CD4-positive, alpha-beta T cell treated with Interleukin-1 beta for 1 hour (primary cell): ENCODE results near the gene SUSD3.

Experiments used
- DNase-seq, 2 donors: peaks; one replicate each; pipeline ENCODE4 v3.0.0-alpha.2; 2020 to 2022

Gene SUSD3

DNA sequence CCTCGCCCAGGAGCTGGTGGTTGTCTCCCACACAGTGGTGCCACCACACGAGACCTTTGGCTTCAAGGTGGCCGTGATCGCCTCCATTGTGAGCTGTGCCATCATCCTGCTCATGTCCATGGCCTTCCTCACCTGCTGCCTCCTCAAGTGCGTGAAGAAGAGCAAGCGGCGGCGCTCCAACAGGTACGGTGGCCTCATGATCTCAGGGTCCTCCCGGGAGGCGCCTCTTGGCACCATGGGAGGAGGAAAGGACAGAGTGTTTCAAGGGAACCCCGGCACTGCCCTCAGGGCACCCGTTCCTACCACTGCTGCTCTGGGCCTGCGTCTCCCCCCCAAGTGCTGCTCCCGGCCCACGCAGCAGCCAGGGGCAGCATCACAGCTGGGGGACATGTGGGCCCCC lies 19.3 kb downstream of the SUSD3 start:
- DNase-seq: no peak

DNA sequence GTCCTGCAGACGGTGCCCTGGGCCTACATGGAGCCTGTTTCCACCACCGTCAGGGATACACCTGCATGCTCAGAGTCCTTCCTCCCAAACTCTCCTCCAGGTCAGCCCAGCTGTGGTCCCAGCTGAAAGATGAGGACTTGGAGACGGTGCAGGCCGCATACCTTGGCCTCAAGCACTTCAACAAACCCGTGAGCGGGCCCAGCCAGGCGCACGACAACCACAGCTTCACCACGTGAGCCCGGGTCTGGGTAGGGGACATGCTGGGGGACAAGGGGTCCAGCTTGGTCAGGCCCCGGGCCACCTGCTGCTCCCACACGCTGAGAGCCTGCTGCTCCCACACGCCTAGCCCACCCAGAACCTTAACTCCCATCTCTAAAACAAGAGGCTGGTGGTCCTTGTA lies 20.9 kb downstream of the SUSD3 start:
- DNase-seq: no peak

DNA sequence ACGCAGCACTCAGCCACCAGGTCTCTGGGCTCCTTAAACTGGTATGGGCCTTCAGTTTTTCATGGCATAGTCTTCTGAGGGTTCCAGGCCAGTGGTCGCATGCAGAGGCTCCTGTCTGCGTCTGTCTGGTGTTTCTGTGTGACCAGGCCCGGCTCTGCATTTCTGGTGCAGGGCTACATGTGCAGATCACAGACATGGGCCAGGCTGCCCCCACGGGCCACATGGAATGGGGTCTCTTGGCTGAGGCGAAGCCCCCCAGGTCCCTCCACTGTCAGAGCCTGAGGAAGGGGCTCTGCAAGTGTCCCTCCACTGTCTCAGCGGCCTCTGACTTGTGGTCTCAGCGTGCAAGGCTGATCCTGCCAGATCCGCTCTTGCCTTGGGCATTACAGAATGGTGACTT lies 21.9 kb downstream of the SUSD3 start:
- DNase-seq: no peak

DNA sequence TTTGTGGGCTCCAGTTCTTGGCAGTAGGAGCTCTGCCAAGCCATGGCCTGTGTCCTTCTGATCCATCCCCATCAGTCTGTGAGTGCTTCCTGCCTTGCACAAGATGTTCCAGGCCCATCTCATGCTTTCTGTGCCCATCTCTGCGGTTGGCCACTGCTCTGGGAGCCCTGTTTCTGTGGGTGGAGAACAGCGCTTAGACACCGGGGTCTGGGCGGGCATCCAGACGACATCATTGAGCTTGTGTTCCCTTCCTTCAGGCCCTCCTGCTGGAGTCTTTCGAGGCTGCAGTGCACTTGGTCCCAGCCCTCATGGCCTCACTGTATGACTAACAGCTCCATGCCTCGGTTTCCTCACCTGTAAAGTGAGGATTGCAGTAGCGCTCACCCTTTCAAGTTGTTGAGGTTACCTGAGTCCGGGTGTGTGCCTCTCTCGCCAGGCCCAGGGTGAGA lies 22.6 kb downstream of the SUSD3 start:
- no peak for DNase-seq

DNA sequence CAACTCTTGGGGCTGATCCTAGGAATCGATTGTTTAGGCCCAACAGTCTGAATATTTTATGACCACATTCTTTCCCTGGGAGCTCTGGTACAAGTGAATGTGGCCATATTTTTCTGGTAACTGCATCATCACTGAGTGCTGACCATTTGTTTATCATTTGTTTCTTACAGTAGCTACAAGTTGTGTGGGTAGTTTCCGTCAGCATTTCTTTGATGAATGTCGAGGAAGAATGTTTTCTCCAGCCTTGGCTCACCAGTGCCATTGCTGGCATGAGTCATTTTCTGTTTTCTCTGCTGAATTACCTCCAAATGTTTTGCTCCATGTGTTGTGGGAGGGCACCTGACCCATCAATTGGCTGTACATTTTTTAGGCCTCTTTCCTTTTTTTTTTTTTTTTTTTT lies 23.4 kb downstream of the SUSD3 start:
- DNase-seq: no peak

DNA sequence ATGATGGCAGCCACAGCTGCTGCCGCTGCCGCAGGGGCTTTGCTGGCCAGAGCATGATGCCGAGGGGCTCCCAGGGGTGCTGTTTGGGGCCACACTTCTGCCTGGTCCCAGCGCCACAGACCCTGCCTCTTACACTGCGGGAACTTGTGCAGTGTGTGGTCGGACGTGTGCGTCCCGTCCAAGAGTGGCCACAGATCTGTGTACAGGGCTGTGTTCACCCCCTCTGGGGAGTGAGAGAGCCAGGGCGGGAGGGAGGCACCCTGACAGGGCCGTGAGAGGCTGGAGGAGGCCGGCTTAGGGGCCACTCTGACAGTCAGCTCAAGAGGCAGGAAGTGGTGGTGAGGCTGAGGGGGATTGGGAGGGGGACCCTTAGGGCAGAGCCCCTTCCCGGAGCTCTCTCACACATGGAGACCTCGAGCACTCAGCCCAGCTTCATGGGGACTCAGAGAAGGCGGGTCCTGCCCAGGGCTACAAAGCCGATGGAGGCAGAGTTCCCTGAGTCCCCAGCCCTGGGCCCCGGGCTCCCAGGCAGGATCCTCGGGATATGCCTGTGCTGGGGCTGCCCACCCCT lies 24.4 kb downstream of the SUSD3 start:
- no peak for DNase-seq

DNA sequence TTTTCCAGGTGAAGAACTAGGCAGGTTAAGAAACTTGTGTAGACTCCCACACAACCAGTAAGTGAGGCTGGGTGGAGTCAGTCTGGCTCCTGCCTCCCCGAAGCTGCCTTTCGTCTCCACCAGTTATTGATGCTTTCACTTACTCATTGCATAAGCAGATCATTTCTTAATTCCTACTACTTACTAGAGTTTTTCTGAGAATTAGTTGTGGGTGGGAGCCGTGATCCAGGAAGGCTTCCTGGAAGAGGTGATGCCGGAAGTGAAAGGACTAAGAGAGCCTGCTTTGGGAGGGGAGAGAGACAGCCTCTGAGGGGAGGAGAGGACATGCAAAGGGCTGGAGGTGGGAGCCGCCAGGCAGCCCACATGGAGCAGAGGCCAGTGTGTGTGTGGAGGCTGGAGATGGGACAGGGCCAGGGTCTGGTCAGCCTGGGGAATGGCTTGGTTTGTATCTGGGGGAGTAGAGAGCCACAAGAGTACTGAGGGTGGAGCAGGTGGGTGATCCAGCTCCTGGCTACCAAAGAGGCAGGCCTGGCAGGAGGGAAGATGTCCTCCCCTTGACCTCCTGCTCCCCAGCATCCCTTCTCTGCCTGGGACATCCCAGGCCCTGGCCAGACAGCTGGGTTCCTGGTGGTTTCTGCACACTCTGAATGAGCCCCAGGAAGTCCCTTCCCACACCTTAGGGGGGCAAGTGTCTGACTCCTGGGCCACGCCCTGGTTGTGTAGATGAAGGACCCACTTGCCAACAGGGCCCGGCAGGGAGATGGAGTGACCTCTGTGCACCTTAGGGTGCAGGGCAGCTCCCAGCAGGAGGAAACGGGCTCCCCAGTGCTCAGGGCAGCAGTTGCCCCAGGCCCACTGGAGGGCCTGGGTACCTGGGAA lies 25.3 kb downstream of the SUSD3 start:
- DNase-seq: no peak

DNA sequence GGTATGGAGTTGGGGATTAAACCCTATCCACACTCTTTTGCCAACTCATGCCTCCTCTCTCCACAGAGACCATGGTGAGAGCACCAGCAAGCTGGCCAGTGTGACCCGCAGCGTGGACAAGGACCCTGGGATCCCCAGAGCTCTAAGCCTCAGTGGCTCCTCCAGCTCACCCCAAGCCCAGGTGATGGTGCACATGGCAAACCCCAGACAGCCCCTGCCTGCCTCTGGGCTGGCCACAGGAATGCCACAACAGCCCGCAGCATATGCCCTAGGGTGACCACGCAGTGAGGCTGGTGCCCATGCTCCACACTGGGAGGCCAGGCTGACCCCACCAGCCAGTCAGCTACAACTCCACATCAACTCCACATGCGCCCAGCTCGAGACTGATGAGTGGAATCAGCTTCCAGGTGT lies 26.0 kb downstream of the SUSD3 start:
- no peak for DNase-seq

DNA sequence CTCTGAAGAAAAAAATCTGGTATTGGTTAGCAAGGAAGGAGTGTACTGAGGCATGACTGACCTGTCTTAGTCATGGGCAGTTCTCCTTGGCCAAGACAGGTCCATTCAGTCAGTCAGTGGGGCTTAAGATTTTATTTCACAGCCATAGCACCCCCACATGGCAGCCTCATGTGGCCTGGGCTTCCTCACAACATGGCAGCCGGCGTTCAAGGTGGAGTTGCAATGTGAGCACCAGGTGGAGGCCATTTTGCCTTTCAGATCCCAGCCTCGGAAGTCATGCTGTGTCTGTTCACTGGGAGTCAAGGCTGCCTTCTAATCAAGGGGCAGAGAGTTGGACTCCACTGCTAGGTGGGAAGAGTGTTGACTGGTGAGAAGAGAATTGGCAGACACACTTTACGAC lies 27.2 kb downstream of the SUSD3 start:
- no peak for DNase-seq

DNA sequence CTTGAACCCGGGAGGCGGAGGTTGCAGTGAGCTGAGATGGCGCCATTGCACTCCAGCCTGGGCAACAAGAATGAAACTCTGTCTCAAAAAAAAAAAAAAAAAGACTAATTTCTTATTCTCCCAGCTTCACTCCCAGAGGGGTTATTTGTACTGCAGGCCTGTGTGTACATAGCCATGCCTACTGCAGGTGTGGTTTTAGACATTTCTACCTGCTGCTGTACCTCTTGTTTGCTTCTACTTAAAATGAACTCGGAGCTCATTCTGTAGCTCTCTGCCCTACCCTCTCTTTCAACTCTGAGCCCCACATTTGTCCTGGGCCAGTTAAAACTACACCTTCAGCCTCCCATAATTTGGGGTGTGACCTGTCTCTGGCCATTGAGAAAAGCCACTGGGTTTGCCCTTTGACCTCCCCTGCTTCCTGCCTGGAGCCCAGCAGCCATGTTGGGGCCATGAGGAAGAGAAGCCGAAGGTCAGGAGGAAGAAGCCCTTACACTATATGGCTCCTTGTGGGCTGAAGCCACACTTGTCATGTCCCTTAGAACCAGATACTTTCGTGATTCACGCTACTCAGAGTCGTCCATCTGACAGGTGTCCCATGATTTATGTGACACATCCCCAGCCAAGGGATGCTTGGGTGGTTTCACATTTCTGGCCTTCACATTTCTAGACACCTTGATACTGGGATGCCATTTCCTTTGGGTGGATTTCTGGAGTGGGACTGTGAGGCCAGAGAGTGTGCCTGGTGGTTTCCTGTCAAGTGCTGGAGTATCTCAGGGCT lies 28.1 kb downstream of the SUSD3 start:
- DNase-seq: no peak

DNA sequence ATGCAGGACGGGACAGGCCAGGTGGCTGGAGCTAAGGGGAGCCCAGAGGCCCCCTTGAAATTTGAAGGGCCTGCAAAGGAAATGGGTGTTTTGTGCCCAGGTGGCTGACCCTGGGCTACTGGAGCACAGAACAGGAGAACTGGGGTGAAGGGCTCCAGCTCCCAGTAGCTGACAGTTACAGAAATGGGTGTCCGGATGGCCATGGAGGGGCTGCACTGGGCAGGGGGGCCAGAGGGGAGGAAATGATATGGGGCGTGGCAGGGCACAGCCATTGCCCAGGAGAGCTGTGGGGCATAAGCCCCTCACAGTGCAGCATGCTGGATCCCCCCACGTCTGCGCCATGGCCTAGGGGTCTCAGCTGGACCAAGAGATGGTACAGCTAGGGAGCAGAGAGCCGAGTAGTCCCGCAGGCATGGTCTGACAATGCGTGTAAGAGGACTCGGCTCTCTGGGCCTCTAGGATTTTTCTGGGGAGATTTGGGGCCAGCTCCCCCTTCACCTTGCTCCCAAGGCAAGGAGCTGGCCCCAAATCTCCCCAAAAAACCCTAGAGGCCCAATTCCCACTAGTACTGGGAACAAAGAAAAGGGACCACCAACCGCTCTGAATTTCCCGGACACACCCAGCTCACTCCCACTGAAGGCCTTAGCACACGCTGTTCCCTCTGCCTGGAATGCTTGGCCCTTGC lies 29.6 kb downstream of the SUSD3 start:
- no peak for DNase-seq

DNA sequence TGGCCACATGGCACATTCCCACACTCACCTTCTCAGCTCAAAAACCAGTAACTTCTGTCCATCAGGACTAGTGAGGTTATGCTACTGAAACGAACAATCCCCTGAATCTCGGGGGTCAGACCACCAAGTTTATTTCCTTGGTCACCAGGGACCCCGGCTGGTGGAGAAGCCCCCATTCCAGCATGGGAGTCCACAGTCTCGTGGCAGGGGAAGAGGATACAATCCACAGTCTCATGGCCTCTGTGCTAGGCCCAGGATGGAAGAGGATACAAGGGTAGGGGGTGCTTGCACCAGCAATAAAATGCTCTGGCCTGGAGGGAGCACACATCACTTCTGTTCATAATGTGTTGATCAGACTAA lies 30.1 kb downstream of the SUSD3 start:
- no peak for DNase-seq

DNA sequence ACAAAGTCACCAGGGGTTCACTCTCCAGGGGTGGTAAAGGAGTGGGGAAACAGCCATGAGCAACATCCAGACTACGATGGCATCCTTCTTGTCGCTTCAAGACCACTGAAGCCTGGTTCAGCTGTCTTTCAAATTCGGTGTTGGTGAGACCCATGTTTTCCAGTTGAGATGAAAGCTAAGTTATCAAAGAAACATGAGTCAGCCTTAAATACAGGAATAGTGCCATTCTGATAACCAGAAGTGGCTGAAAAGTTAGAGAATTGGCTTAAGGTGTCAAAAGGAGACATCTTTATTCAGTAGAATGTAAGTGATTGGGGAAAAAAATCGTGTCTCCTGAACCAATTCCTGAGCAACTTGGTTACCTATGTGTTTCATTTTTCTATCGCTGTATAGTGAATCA lies 30.5 kb downstream of the SUSD3 start:
- no peak for DNase-seq

DNA sequence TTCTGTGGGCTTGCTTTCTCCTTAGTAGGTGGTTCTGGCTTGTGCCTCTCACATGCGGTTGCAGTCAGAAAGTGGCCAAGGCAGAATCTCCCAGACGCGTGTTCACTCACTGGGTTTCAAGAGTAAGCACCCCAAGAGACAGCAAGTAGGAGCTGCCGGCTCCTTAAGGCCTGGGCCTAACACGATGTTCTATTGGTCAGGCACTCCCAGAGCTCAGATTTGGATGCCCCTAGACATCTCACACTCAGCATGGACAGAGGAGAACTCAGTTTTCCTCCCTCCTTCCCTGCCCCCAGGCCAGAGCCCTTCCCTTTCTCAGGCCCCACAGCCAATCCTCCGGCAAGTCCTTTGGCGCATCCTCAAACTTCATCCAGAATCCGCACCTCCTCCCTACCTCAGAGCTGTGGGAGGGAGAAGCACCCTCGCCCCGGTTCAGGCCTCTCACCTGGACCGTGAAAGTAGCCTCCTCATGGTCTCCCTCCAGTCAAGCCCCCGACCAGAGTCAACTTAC lies 31.0 kb downstream of the SUSD3 start:
- no peak for DNase-seq

DNA sequence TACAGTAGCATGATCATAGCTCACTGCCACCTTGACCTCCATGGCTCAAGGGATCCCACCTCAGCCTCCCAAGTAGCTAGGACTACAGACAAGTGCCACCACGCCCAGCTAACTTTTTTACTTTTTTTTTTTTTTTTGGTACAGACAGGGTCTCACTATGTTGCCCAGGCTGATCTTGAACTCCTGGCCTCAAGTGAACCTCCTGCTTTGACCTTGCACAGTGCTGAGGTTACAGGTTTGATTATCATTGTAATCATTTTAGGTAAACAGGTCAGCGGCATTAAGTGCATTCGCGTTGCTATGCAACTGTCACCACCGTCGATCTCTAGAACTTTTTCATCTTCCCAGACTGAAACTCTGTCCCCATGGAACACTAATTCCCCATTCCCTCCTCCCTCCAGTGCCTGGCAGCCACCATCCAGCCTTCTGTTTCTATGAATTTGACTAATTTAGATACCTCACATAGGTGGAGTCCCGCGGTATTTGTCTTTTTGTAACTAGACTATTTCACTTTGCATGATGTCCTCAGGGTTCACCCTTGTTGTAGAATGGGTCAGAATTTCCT lies 31.7 kb downstream of the SUSD3 start:
- no peak for DNase-seq

DNA sequence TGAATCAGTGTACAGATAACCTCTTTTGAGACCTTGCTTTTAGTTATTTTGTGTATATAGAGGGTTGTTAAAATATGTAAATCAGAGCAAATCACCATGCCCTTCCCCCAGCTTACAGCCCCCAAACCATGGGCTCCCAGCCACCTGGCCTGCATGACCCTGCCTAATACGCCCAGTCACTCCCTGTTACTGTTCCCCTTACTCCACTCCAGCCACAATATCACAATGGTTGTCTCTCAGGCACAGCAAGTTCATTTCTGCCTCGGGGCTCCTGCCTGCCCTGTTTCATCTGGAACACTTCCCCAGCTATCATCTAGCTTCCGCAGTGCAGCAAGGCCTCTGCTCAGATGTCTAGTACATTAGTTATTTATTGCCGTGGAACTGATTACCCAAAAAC lies 32.6 kb downstream of the SUSD3 start:
- DNase-seq: no peak

DNA sequence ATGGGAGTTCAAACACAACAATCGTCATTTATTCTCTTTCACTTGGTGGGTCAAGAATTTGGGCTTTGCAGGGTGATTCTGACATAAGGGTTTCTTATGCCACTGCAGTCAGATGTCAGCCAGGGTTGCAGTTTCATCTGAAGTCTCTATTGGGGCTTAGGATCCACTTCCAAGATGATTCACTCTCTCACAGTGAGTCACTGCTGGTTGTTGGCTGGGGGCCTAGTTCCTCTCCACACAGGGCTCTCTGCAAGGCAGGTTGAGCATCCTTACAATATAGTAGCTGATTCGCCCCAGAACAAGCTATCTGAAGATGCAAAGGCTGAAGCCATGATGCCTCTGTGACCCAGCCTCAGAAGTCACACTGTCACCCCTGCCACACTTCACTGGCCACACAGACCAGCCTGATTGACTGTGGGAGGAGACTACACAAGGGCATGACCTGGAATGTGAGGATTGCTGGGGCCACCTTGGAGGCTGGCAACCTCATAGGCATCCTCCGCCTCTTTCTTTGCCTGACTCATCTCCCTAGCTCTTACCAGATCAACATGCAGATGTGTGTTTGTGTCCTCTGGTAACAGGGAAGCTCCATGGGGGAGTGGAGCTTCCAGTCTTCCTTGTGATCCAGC lies 33.1 kb downstream of the SUSD3 start:
- no peak for DNase-seq

DNA sequence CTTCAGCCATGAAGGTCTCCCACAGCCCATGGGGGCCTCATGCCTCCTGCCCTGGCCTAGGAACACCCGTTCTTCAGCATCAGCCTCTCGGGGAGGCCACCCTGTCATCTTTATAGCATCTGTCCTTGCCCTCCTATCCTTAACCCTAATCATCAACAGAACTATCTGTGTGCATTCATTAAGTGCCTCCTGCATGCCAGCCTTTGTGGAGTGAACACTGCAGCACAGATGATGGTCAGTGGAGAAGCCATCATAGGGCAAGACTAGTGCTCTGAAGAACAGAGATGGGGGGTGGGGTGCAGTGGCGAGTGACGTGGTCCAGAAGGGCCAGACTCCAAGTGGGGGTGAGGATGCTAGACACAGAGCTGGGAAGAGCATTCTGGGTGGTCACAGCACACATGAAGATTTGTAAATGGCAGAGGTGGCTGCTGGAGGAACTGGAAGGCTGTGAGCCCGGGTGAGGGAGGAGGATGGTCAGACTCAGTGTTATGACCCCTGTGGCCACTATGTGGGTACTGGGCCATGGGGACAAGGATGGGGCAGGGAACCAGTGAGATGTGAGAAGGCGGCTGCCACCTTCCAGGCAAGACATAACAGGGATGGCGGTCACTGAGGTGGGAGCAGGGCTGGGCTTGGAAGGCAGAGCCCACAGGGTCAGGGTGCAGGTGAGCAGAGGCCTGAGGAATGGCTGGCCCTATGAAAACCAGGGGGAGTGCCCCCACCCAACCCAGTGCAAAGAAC lies 33.9 kb downstream of the SUSD3 start:
- DNase-seq: no peak

DNA sequence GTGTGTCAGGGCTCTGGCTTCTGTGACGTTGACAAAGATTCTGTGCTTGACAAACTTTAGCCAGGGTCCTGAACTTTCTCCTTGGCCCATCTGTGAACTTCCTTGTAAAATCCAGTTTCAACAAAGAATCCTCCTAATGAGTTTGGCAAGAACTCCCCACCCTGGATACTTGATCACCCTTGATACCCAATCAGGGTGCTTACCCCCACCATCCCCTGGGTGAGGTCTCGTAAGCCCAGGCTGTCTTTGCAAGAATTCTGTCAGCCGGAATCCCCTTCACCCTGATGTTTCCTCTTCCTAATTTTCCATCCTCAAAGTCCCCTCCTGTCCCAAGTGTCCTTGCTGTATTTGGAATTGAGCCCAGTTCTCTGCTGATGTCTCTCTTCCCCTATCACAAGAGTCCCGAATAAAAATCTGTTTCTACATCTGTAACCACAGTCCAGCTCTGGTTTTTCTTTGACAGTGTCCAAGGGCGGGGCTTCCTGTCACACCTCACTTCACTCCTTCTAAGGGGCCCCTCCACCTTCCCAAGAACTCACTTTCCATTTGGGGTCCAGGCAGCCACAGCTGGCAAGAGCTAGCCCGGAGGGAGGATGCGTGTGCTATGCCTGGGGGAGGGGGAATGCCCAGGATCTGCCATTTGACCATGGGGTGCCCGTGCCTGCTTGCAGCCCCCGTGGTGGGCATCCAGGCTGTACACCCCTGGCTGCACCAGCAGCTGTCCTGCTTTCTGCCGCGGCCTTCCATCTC lies 34.8 kb downstream of the SUSD3 start:
- DNase-seq: no peak

DNA sequence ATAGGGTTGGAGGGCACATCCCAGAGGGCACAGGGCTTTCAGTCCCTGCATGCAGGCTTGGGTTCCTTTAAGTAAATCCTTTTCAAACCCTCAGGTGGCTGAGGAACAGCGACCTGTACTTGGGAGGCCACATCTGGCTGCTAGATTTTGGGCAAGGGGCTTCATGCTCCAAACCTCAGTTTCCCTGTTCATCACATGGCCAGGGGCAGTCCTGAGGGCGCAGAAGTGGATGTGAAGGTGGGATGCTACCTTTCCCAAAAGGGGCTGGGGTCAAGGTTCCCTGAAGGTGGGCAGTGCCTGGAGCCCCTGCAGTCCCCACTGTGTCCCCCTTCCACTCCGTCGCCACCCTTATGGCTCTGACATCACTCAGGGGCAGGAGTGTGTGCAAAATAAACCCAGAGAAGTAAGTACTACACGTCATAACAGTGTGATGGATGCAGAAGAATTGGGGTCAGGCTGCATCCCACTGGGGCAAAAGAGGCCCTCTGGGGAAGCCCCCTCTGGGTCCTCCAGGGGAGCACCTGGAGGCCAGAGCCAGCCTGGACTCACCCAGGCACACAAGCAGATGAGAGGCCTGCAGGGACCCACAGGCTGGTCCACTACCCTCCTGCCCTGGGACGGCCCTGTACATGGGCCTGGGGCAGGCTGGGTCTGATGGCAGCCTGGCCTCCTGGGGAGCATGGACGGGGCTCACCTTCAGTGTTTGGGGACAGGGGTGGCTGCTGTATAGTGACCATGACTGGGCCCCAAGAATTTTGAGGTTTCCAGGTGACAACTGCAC lies 35.6 kb downstream of the SUSD3 start:
- no peak for DNase-seq
